Activated T-cell treated with anti-CD3 and anti-CD28 coated beads for 24 hours (primary cell): ENCODE measurements around the gene KIAA1217.
A peak's percentile ranks its signal among the peaks of the same experiment; 100 is the strongest.
"Not testable (repeated sequence)": the region's sequence is repeated elsewhere in the genome, so short reads cannot be mapped to it uniquely, and the experiment has no call there.

Experiments used
- DNase-seq: peaks from one replicate; pipeline ENCODE4 v3.0.0-alpha.2; 2020; ENCODE audit warnings: low read depth

Gene KIAA1217

GRCh38 chr10:24444337-24444736 is 235.4 kb downstream of the KIAA1217 start:
- no peak for DNase-seq

DNA sequence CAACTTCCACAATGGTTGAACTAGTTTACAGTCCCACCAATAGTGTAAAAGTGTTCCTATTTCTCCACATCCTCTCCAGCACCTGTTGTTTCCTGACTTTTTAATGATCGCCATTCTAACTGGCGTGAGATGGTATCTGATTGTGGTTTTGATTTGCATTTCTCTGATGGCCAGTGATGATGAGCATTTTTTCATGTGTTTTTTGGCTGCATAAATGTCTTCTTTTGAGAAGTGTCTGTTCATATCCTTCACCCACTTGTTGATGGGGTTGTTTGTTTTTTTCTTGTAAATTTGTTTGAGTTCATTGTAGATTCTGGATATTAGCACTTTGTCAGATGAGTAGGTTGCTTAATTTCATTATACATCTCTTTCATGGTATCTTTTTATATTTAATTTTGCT is 237.0 kb downstream of the KIAA1217 start:
- DNase-seq: not testable (repeated sequence)

DNA sequence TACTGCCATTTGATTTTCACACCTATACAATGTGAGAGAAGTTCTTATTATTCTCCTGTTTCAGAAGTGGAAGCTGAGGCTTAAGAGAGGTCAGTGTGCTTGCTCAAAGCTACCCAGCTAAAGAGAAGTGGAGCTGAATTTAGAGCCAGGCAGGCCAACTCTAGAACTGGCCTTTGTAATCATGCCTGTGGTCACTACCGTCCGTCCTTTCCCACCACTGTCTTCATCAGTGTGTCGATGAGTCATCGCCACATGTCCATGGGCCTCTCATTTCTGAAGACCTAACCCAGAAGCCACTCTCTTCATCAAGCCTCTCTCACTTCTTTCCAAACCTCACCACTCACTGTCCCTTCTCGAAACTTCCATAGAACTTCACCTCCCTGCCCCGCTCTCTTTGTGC is 237.8 kb downstream of the KIAA1217 start:
- DNase-seq: no peak

GRCh38 chr10:24448351-24448999 is 239.5 kb downstream of the KIAA1217 start:
- DNase-seq: no peak

DNA sequence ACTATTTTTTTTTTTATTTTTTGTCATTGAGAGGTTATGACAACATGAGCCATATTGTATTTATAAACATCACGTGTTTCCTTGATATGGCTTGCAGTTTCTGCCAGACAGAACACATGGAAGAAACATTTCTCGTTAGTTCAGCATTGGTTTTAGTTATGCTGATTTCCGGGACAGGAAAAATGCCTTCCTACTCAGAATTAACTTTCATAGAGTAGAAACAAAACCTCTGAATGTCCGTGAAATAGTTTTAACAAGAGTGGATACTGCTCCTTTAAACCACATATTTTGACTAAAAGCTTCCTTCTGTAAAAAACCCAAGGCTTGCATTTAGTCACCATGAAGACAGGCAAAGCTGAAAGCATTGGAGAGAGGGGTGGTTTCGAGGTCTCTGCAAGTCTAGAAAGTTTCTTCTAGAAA is 240.4 kb downstream of the KIAA1217 start:
- DNase-seq: no peak

DNA sequence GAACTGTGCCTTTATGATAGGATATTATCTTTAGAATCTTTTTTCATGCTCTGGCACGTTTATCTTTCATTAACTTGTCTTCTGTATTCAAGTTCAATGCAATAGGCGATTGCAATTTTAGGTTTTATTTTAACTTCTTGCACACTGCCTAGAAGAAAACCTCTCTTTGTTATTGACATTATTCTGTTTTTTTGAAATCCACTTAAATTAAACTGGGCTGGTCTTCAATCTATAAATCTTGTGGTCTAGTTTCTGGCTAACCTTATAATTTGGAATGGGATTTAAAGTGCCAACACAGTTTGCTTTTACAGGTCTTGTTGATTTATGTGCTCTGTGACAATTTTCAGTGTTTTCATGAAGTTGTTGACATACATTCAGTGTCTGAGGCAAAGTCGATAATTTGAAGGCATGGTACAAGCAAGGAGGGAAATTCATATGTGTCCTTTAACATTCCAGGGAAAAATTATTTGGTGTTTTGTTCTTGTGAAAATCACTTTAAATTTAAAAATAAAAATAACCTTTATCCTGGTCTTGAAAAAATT is 240.9 kb downstream of the KIAA1217 start:
- no peak for DNase-seq

DNA sequence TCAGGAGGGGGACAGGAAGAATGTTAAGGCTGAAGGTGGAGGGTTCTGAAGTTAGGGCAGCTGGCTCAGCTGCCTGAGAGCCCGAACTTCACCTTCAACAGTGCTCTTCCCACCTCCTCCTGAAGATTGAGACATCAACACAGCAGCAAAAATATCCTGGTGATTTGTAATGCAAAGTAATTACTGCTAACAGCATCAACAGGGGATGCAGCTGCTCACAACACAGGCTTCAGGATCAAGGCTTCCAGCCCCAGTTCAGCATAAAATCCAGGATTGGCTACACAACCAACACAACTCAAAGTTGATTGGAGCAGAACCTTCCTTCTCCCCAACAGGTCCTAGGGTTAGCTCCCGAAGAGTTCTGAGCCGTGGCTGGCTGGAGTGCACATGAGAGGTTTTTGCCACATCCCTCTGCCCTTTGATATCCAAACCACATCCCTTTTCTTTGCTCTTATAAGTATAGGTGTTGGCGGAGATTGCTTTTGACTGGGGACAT is 242.4 kb downstream of the KIAA1217 start:
- DNase-seq: no peak

DNA sequence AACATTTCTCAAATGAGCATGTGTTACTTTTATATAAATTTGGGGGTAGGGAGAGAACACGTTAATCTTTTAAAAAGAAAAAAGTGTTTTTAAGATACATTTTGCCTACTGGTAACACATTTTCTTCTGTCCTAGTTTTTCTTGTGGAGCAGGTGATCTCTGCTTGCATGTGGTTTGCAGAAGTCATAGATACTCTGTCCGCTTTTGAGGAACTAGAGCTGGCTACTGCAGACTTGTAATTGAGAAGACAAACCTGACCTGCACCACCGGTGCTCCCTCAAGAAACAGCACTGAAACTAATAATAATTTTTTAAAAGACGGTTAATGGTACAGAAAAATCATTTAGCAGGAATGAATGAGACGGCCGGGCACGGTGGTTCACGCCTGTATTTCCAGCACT is 243.1 kb downstream of the KIAA1217 start:
- no peak for DNase-seq

- no peak for DNase-seq
These were observed 244.5 kb downstream of the KIAA1217 start for GRCh38 chr10:24453404-24453830.

DNA sequence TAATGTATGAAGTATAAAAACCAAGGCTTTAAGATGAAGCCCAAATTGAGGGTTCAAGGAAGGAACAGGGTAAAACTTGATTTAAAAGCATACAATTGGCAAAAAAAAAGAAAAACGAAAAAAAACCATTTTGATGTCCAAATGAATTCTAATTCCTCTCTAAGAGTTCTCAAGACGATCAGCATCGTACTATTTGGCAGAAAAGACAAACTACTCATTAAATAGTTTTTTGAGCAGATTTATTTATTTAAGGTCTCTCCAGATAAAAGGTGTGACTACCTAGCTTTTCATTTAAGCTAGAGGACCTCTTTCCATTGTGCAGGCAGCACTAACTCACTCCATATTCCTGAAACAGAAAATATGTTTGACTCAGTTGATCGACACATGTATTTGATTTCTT is 245.0 kb downstream of the KIAA1217 start:
- DNase-seq: no peak

GRCh38 chr10:24455447-24455846 is 246.5 kb downstream of the KIAA1217 start:
- DNase-seq: no peak

DNA sequence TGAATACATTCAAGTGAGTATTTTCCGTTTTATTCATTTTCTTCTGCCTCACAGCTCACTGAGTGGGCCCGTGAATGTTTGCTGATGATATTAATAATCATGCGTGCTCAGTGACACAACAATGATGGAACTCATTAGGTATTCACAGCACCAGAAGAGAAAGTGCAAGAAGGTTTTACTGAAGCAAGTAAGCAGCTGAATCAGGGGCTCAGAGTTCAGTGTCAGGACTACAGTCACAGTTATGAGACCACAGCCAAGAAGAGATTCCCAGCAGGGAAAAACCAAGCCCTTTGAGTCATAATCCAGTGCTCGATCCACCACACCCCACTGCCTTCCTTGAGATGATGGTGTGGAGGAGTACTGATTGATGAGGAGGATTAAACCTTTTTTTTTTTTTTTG is 247.4 kb downstream of the KIAA1217 start:
- no peak for DNase-seq

- DNase-seq: no peak
These were observed 248.9 kb downstream of the KIAA1217 start for GRCh38 chr10:24457661-24458318.

DNA sequence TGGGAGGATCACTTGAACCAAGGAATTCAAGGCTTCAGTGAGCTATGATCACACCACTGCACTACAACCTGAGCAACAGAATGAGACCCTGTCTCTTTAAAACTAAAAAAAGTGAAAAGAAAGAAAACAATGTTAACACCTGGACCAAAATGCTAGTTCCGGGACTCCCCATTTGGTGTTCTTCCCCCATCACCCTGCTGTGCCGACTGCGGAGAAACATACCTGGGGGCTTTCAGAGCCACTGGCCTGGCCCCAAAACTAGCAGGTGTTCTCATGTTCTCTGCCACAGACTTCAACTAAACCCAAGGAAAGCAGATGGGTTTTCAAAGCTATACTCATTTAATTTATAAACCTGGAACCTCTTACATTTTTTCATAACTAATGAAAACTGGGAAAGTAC is 250.9 kb downstream of the KIAA1217 start:
- no peak for DNase-seq

DNA sequence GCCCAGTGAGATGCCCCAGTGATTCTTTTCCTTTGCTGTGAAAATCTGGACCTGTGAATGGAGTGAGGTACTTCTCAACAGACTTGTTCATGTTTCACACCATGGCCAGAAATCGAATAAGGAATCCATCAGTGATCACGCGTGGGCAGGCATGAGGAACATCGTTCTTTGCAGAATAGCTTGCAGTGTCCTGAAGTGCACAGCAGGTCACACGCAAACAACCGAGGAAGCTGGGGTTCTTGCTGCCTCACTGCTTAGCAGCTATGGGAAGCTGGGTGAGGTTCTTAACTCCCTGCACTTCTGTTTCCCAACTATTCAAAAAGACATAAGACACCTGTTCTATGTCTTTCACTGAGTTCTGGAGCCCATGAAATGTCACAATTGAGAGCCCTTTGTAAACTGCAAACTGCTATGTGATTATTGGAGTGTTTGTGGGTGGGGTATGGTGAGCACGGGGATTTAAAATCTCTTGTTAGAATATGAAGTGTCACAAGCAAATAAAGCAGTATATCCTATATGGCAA is 253.4 kb downstream of the KIAA1217 start:
- DNase-seq: no peak

DNA sequence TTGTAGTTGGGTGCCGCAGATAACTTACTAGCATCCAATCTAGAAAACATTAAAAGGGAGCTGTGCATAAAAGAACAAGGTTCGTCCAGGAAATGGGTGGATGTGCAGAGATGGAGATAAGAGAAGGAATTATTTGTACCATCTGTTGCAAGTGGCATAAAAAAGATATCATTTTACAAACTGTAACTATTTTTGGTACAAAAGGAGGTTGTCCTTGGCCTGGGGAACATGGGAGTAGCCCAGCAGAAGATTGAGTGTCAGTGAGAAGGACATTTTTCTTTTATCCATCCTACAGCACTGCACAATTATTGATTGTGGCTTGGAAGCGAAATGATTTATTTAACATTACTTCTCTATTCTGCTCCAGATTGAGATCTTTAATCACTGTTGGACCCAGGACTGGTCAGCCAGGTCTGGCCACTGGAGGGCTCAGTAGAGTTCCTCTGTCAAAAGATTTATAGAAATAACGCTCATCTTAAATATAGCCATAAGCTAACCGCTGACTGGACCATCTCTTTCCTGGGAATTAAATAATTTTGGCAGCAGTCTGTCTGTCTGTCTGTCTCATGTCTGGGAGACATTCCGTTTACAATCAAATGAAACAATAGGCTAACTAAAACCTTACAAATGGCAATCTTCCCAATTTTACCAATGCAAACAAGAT is 254.1 kb downstream of the KIAA1217 start:
- no peak for DNase-seq

DNA sequence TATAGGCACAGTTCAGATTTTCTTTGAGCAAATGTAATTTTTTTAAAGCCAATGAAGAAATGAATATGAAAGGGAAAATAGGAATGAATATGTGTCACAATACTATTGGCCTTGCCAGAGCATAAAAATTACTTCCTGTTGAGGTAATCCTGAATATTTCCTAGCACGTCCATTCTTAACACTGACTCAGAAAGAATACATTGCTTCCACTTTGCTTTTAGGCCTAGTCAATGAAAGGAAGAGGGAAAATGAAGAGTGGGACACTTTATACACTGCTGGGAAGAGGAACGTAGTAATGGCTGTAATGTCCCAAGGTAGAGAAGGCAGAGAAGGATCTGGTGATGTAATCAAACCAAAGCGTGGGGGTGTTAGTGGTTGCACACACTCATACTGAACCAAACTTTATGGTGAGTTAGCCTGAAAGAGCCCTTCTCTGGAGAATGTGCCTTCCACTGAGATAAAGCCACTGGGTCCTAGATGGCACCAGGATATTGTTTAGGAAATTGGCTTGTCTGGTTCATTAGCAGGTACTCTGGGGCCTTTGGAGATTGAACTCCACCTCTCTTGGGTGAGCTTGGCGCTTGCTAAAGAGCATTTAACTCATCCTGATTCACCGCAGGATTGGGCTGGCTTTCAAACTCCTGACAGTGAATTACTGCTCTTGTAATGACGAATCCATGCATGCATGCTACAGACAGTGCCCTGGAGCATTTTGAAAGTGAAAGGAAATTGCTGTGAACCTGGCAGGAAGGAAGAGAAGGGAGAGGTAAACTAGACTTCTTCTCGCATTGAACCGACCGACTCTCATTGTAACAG is 254.9 kb downstream of the KIAA1217 start:
- no peak for DNase-seq

DNA sequence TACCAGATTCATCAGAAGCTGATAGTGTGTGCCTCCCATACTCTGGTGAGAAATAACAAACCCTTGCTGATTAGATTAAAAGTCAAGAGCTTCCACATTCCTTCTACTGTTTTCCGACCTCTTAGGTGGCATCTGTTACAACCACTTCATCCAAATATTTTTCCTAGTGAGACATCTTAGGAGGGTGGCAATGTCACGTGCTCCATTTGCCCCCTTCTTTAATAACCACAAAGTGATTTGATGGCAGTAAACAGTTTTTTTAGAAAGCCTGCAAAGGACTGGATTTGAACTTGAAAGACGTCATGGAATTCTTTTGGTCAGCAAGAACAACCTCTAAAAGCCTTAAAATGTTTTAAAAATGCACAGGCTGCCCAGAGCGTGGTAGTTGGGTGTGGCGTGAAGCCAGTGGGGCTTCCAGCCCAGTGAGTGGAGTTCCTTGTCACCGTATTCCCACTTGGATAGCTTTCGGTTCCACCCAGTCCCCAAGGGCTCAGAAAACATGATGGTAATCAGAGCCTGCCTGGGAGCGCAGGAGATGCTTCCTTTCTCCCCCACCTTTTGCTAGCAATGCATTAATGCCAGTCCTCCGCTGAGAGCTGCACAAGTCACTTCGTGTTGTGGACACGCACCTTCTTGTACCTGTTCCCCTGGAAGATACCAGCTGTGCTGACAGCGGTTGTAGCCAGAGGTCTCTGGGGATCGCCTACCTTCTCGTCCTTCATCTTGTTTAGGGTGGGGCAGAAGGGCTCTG is 256.4 kb downstream of the KIAA1217 start:
- no peak for DNase-seq

GRCh38 chr10:24465891-24466818 is 257.2 kb downstream of the KIAA1217 start:
- peak; percentile 22 for DNase-seq

- no peak for DNase-seq
These were observed 258.2 kb downstream of the KIAA1217 start for GRCh38 chr10:24467136-24467535.
